Measurements from ENCODE around the gene KIAA1549.
"Not testable (repeated sequence)": the region's sequence is repeated elsewhere in the genome, so short reads cannot be mapped to it uniquely, and the experiment has no call there.

KIAA1549 gene

DNA sequence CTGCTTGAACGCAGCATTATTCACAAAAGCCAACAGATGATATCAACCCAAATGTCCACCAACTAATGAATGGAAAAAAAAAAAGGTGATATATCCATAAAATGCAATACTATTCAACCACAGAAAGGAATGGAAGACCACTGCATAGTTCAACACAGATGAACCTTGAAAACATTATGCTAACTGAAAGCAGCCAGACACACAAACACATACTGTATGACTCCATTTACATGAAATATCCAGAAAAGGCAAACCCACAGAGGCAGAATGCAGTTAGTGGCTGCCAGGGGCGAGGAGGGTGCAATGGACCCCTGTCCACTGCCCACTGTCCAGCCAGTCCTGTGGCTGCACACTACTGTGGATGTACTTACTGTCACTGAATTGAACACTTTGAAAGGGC, 36.6 kb downstream of the KIAA1549 start:
- no peak for DNase-seq (ENCODE audit: low spot score)

DNA sequence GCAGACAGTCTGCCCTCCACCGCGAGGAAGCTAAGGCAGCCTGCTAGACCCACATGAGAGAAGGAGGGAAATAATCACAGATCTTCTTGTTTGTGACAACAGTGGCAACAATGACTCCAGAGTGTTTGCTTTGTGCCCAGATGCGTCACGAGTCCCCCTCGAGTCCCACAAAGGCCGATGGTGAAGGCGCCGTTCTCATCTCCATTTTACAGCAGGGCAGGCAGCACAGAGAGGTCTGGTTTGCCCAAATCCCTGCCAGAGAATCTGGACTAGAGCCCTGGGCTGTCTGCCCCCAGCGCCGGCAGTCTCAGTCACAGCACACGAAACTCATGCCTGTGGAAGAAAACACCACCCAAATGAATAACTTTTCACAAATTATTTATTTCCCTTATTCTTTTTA, 38.1 kb downstream of the KIAA1549 start:
- peak; percentile 46 for DNase-seq (ENCODE audit: low spot score)

- DNase-seq (ENCODE audit: low spot score): no peak
Measured at GRCh38 chr7:138941545-138941944, 39.6 kb downstream of the KIAA1549 start.

DNA sequence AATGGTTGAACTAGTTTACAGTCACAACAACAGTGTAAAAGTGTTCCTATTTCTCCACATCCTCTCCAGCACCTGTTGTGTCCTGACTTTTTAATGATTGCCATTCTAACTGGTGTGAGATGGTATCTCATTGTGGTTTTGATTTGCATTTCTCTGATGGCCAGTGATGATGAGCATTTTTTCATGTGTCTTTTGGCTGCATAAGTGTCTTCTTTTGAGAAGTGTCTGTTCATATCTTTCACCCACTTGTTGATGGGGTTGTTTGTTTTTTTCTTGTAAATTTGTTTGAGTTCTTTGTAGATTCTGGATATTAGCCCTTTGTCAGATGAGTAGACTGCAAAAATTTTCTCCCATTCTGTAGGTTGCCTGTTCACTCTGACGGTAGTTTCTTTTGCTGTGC, 40.6 kb downstream of the KIAA1549 start:
- DNase-seq (ENCODE audit: low spot score): not testable (repeated sequence)

DNA sequence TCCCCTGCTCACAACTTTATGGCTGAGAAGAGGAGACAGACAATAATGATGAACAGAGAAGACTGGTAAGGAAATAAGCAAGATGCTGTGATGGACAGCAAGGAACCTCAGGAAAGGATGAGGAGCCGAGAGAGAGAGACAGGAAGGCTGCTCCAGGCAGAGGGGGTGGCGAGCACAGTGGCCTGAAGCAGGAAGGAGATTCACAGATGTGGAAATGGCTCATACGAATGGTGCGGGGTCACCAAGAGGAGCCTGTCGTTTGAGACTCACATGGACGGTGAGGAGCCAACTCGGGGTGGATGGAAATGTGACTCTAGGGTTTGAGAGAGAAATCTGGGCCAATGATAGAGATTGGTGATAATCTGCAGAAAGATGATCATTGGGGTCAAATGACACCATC, 43.7 kb downstream of the KIAA1549 start:
- DNase-seq (ENCODE audit: low spot score): no peak

- peak; percentile 46 for DNase-seq (ENCODE audit: low spot score)
Measured at GRCh38 chr7:138935465-138936011, 45.7 kb downstream of the KIAA1549 start.

DNA sequence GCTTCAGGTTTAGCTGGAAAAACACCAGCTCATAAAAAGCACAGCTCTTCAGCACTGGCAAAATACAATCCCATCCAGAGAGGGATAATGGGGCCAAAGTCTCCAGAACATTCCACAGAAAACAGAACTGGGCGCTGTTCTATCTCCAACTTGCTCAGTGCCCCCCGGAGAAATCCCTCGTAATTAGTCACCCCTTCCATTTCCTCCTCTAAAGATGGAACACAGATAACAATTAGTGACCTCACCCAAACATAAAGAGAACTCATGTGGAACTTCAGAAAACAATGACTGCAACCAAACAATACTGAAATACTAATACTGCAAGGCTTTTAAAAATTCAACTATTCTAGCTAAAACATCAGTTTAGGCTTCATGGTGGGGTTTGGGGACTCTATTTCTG, 46.3 kb downstream of the KIAA1549 start:
- DNase-seq (ENCODE audit: low spot score): no peak

GRCh38 chr7:138934367-138934766, 46.8 kb downstream of the KIAA1549 start:
- no peak for DNase-seq (ENCODE audit: low spot score)

- DNase-seq (ENCODE audit: low spot score): no peak
Measured at GRCh38 chr7:138932870-138933269, 48.3 kb downstream of the KIAA1549 start.

DNA sequence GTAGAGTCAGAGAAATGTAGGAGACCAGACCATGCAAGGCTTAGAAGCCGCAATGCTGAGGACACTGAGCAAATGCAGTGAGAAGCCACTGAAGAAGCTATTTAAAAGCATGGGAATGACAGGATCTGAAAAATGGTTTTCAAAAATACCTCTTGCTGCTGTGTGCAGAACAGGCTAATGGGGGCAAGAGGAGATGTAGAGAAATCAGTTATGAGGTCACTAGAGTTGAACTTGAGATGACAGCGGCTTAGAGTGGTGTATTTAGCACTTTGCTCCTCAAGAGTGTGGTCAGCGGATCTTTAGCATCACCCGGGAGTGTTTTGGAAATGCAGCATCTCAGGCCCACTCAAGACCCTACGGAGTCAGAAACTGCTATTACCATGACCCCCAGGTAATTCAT, 48.8 kb downstream of the KIAA1549 start:
- DNase-seq (ENCODE audit: low spot score): no peak

DNA sequence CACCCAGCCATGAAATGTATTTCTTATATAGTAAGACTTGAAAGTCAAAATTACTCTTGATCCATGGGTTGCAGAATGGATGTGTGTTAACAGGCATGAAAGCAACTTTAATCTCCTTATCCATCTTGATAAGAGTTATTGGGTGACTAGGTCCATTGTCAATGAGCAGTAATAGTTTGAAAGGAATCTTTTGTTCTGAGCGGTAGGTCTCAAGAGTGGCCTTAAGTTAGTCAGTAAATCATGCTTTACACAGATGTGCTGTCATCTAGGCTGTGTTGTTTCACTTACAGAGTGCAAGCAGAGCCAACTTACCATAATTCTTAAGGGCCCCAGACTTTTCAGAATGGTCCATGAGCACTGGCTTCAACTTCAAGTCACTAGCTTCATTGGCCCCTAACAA, 51.2 kb downstream of the KIAA1549 start:
- DNase-seq (ENCODE audit: low spot score): no peak

DNA sequence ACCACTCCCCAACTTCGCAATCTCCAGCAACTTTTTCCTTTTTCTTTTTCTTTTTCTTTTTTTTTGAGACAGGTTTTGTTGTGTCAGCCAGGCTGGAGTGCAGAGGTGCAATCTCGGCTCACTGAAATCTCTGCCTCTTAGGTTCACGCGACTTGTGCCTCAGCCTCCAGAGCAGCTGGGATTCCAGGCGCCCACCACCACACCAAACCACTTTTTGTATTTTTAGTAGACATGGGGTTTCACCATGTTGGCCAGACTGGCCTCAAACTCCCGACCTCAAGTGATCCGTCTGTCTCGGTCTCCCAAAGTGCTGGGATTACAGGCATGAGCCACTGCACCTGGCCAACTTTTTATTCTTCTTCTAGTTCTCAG, 55.0 kb downstream of the KIAA1549 start:
- DNase-seq (ENCODE audit: low spot score): no peak

DNA sequence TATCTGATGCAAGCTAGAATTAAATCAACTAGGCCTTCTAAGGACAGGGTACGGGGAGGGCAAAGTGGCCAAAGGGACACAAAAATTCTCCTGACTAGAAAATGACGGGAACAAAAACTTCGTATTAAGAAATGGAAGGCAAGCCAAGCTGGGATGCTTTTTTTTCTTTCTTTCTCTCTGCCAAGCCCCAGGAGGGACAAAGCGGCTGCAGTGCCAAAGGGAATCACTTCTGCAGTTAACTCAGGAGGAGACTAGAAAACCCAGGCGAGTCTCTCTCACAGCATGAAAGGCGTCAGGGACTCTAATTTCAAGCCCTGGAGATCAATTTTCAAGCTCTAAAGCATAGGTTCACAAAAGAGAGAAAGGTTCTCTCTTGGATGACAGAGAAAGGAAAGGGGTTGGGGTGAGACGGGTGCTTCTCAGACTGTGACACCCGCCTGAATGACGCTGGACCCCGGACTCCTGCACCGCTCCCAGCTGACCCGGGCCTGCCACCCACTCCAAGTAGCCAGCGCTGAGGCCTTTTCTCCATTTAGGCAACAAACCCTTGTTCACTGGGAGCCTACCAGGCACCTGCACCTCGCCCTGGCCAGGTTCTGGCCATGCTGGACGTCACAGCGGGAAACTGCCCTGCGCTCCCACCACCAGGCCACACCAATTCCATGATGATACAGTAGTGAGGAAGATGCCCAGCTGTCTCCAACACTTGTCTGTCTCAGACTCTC, 56.5 kb downstream of the KIAA1549 start:
- peak; percentile 36 for DNase-seq (ENCODE audit: low spot score)

- DNase-seq (ENCODE audit: low spot score): no peak
Measured at GRCh38 chr7:138921277-138921676, 59.9 kb downstream of the KIAA1549 start.

DNA sequence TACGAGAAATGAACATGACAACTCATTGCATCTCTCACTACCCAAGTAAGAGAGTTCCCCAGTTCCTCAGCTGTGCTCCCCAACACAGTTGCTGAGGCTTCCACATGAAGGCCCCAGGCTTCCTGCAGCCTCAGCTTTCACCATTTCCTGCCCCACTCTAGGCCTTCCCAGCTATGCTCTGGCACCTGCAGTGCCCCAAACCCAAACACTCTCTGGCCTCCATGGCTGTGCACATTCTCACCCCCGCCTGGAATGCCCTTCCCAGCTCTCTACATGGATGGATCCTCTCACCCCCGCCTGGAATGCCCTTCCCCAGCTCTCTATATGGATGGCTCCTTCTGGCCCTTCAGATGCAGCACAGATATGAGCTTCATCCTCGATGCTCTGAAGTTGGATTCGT, 61.3 kb downstream of the KIAA1549 start:
- no peak for DNase-seq (ENCODE audit: low spot score)

DNA sequence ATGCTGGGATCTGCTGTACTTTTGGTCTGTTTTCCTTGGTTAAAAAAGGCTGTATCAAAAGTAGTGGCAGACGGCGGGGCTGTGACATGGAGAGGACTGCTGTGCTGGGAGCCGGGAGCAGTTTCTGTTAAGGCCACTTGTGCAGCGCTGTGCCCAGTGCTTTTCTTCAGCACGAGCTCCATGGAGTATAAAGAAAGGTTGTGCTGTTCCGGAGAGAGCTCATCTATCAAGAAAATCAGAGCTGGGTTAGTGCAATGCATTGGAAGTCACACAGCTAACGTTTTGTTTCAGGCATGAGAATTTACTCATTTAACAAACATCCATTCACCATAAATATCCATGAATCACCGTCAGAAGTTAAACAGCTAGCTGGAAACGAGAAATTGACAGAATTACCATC, 62.0 kb downstream of the KIAA1549 start:
- DNase-seq (ENCODE audit: low spot score): no peak

GRCh38 chr7:138918756-138919155, 62.4 kb downstream of the KIAA1549 start:
- no peak for DNase-seq (ENCODE audit: low spot score)

DNA sequence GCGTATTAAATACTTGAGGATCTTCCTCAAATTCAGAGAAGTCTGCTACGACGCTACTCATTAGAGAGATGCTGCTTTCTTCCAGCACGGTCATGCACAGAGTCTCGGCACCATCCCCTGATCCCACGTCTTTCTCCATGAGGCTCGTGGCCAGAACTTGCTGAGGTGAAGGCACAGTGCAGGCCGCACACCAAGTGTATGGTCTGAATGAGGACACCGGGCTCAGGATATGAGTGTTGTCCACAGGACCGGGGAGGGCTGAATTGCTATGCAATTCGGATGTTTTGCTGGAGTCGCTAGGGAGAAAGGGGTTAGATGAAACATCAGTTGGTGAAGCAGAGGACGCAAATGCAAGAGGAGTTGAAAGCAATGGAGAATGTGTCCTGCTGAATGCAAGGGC, 63.0 kb downstream of the KIAA1549 start:
- DNase-seq (ENCODE audit: low spot score): no peak

- DNase-seq (ENCODE audit: low spot score): no peak
Measured at GRCh38 chr7:138917771-138918170, 63.4 kb downstream of the KIAA1549 start.

GRCh38 chr7:138916731-138917130, 64.5 kb downstream of the KIAA1549 start:
- DNase-seq (ENCODE audit: low spot score): no peak

DNA sequence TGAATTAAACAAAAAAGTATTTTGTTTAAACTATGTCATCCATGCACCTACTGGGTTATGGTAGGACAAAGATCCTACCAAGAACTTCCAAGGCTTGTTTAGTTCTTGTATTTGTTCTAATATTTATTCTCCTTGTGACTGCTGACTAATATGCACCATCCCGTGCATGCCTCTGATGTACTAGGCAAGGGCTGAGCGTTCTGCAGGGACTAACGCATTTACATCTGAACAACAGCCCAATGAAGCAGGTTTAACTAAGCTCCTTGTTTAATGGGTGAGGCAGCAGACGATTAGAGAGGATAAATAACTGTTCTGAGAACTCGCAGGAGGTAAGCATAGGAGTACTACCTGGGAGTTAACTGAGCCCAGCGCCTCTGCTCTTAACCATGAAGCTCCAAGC, 64.9 kb downstream of the KIAA1549 start:
- DNase-seq (ENCODE audit: low spot score): no peak

- no peak for DNase-seq (ENCODE audit: low spot score)
Measured at GRCh38 chr7:138913783-138914182, 67.4 kb downstream of the KIAA1549 start.

GRCh38 chr7:138911007-138911406, 70.2 kb downstream of the KIAA1549 start:
- no peak for DNase-seq (ENCODE audit: low spot score)

GRCh38 chr7:138907850-138908249, 73.3 kb downstream of the KIAA1549 start:
- peak; percentile 44 for DNase-seq (ENCODE audit: low spot score)

Data from Ammon's horn (tissue), 1 donor.